NCI-H2196 treated with DMSO at 0.1 percent for 48 hours (cell line): Measurements from ENCODE around the gene PRR9.
"Not testable (repeated sequence)": the region's sequence is repeated elsewhere in the genome, so short reads cannot be mapped to it uniquely, and the experiment has no call there.

Experiments used
- DNase-seq: peaks from one replicate; lab custom pipeline; 2025; ENCODE audit not compliant: unreplicated experiment; lab: John Stamatoyannopoulos, UW

PRR9 gene

DNA sequence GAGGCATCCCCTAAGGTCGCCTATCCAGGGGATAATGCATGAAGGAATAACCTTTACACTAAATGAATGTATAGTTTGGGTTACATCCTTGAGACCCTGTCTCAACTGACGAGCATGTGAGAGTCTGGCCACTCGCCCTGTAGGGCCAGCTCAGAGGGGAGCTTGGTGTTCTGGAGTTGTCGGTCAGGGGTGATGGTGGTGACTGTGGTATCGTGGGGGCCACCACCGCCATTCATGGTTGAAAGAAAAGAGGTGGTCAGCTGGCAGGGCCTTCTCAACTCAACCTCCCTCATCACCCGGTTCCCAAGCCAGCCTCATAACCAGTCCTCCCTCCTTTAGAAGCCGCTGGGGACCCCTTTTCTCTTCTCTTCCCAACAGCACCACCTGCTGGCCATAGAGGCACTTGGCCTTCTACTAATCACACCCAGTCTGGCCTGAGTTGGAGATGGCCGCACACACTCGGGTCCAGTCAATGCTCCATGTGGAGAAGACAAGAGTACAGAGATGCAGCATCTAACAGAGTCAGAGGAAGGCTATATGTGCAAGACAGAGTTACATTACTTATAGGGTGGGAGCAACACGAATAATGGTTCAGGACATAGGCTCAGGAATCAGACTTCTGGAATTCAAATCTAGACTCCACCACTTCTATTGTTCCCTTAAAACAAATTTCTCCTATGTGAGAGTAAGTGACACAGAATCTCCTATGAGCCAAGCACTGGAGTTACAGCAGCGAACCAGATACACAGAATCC lies 11.9 kb downstream of the PRR9 start:
- not testable (repeated sequence) for DNase-seq

GRCh38 chr1:153231363-153231762 lies 14.0 kb downstream of the PRR9 start:
- DNase-seq = no peak

GRCh38 chr1:153231785-153232184 lies 14.4 kb downstream of the PRR9 start:
- no peak for DNase-seq

GRCh38 chr1:153232553-153232952 lies 15.2 kb downstream of the PRR9 start:
- no peak for DNase-seq

DNA sequence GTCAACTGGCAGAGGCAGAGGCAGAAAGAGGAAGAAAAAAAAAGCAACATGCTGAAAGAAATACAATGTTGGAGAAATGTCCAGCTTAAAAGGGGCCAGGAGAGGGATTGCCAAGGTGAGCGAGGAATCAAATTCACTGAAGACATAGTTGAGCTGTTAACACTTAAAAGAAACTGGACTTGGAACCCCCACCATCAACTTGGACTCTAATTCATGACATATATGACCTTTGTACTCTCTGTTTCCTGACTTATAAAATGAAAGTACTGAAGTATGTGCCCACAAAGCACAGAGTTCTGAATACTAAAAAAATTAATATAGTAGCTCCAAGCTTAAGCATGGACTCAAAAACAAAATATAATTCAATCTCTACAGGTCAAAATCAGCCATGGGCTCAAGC lies 16.1 kb downstream of the PRR9 start:
- no peak for DNase-seq

DNA sequence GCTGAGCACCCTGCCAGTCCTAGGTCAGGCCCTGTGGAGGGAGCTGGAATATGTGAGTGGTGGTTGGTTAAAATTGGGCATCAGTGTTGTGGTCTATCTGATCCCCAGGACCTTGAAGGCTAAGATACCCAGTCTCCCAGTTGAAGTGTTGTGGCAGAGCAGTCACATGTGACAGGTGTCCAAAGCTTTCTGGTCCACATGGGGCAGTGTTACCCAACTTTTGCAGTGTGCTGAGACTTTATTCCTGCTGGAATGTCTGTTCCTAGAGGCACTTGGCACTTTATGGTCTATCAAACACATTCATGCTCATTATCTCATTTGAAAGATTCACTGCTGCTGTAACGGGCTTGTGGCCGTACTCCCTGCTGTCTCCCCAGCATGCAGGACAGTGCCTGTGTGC lies 21.1 kb downstream of the PRR9 start:
- no peak for DNase-seq

- DNase-seq = no peak
These were observed 24.8 kb downstream of the PRR9 start for GRCh38 chr1:153242160-153242559.

DNA sequence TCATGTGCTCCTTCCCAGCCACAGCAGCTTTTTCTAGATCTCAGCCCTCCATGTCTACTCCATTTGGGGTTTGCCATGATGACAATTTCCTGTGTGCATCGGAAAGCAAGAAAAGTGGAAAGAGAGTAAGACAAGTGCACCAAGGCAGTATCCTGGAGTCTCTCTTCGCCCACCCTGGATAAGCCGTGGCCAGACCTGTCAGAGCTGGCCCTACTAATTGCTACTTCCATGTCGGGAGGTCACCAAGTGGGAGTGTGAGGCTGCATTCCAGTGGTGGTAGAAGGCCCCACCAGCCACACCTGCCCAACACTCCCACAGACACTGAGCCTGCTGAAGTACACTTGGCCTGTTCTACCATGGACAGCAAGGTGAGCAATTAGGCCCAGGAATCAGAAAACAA lies 28.1 kb downstream of the PRR9 start:
- no peak for DNase-seq

- DNase-seq = no peak
These were observed 28.6 kb downstream of the PRR9 start for GRCh38 chr1:153246018-153246417.

DNA sequence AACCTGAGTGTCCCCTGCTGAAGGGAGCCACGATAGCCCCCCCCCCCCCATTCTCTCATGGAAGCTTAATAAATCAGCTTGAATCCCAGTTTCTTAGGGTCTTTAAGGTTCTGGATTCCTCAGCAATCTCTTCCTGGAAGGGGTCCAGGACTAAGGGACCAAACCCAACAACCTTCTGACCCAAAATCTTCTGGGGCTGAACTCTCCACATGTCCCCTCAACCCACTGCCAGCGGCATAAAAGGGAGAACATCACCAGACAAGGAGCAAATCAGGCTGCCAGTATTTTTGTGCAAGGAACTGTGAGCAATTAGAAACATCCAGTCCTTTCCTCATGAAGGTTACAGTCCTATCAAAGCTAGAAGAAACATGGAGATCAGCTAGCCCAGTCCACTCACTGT lies 29.4 kb downstream of the PRR9 start:
- no peak for DNase-seq

DNA sequence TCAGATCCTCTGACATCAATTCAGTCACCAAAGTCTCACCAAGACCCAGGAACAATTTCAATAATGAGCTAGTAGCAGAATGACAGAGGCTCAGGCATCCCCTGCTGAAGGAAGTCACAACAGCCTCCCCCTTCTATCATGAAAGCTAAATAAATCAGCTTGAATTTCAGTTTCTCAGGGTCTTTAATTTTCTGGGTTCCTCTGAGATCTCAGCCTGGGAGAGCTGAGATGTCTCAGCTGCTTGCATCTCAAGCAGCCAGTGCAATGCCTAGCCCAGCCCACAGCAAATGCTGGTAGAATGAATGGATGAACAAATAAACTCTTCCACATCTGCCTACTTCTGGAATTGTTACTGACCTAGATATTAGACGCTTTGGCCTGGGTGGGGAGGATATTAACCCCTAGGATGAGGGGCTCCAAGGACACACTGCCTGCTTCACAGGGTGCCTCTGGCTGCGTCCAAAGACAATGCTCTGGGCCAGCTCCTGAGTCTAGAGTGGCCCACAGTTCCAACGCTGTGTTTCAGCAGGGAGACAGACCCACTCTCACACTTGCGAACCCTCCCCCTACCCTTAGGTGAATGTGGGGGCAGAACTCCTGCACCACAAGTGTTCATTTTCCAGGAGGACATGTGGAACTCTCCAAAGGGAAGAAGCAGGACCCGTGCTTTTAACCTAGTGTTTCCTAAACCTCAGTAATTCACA lies 30.9 kb downstream of the PRR9 start:
- no peak for DNase-seq

DNA sequence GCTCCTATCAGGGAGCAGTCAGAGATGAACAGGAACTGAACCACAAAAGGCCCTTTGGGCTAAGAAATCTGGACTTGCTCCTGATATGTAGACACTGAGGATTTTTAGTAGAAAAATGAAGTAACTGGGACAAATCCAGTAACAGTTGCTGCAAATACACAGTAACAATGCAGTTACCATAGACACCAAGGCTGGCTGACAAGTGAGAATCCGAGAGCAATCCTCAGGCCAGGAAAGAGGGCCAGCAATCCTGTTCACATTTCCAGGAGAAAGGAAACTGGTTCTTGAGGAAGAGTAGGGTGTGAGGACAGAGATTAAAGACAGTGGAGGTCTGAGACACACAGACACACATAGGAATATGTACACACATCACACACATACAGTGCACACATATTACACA lies 32.8 kb downstream of the PRR9 start:
- no peak for DNase-seq

DNA sequence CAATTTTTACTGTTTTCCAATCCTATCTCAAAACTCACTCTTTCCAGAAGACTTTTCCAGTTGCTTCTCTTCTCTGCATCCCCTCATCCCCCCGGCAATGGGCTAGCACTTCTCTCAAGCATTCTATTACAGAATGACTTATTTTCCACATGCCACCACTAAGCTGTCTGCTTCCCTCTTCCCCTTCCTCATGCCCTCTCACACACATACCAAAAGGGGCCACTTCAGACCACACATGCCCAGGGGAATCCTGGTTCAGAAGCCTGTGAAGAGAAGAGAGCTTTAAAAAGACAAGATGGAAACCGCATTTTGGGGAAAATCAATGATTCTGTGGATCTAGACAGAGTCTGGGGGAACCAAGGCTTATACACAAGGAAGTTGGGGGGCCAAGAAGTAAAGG lies 33.7 kb downstream of the PRR9 start:
- DNase-seq = no peak

DNA sequence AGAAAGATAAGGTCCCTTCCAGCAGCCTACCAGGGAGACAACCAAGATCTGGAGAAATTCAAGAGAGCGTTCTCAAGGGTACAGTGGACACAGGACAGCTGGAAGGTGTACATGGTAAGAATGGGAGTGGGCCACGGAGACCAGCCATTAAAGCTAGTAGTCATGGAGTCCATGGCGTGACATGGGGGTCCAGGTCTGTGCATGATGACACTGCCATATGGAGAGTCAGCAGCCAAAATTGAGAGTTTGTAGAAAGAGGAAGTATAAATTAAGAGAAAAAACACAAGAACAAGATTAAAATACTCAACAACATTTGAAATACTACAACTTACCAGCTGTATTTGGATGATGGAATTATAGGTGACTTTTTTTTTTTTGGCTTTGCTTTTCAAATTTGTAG lies 34.2 kb downstream of the PRR9 start:
- no peak for DNase-seq

GRCh38 chr1:153251988-153252387 lies 34.6 kb downstream of the PRR9 start:
- DNase-seq = no peak

GRCh38 chr1:153253076-153253475 lies 35.7 kb downstream of the PRR9 start:
- DNase-seq = no peak

- DNase-seq = no peak
These were observed 36.3 kb downstream of the PRR9 start for GRCh38 chr1:153253693-153254092.

DNA sequence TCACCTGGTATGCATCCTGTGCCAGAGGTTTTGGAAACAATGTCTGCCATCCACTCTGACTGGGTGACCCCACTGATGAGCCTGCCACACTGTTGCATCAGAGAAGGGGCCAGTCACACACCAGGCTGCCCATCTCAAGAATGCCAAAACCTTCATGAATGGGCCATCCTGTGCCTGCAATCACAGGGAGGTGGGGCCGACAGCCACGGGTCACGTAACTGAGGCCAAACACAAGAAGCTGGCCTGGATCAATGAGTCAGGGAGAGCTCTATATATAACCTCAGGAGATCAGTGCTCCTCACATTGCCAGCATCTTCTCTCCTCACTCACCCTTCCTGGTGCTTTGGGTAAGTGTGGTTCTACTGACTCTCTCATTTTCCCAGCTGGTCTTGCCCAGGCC lies 42.0 kb downstream of the PRR9 start, which contains the start of gene LORICRIN:
Gene LORICRIN (plus strand): TSS at position 301 of the 400 bp plus-strand sequence. CDS start 1,263 bp downstream, outside the sequence.
- no peak for DNase-seq

DNA sequence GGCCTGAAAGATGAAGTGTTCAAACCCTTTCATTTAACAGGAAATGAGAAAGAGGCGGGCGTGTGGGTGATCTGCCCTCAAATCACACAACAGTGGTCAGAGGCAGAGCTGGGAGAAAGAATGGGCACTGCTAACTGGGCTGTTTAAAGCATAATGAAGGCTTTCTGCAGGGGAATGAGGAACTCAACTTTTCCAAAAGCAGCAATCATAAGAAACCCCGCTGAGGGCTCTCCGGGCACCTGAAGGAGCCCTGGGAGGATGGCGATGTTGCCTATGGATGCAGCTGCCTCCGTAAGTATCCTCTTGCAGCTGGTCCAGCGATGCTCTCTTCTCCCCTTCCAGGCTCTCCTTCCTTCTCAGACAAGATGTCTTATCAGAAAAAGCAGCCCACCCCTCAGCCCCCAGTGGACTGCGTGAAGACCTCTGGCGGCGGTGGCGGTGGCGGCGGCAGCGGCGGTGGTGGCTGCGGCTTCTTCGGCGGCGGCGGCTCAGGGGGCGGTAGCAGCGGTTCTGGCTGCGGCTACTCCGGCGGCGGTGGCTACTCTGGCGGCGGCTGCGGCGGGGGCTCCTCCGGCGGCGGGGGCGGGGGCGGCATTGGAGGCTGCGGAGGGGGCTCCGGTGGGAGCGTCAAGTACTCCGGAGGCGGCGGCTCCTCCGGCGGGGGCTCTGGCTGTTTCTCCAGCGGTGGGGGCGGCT lies 43.3 kb downstream of the PRR9 start:
- no peak for DNase-seq

DNA sequence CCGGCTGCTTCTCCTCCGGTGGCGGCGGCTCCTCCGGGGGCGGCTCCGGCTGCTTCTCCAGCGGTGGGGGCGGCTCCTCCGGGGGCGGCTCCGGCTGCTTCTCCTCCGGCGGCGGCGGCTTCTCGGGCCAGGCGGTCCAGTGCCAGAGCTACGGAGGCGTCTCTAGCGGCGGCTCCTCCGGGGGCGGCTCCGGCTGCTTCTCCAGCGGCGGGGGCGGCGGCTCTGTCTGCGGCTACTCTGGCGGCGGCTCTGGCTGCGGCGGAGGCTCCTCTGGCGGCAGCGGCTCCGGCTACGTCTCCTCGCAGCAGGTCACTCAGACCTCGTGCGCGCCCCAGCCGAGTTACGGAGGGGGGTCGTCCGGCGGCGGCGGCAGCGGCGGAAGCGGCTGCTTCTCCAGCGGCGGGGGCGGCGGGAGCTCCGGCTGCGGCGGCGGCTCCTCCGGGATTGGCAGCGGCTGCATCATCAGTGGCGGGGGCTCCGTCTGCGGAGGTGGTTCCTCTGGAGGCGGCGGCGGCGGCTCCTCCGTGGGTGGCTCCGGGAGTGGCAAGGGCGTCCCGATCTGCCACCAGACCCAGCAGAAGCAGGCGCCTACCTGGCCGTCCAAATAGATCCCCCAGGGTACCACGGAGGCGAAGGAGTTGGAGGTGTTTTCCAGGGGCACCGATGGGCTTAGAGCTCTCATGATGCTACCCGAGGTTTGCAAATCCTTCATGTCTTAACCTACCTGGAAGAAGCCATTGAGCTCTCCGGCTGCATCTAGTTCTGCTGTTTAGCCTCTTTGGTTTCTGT lies 44.1 kb downstream of the PRR9 start:
- DNase-seq = no peak

GRCh38 chr1:153262070-153262366 lies 44.6 kb downstream of the PRR9 start:
- no peak for DNase-seq
